Activated CD4-positive, alpha-beta T cell treated with anti-CD3 and anti-CD28 coated beads, Interleukin-10, Interleukin-2, amounts not matched to agents 100 ng/mL and 50 ng/mL, durations not matched to agents 16 hours and 8 hours (primary cell): ENCODE results near the gene ERBB4.
"Not testable (repeated sequence)": the region's sequence is repeated elsewhere in the genome, so short reads cannot be mapped to it uniquely, and the experiment has no call there.

Experiments
- DNase-seq: peaks from one replicate; pipeline ENCODE4 v3.0.0-alpha.2; 2020

The ERBB4 gene

GRCh38 chr2:211664321-211664720 lies 874.3 kb downstream of the ERBB4 start:
- no peak for DNase-seq

- no peak for DNase-seq
Measured at GRCh38 chr2:211654211-211654780, 884.3 kb downstream of the ERBB4 start.

GRCh38 chr2:211652327-211652726 lies 886.3 kb downstream of the ERBB4 start:
- DNase-seq = no peak

DNA sequence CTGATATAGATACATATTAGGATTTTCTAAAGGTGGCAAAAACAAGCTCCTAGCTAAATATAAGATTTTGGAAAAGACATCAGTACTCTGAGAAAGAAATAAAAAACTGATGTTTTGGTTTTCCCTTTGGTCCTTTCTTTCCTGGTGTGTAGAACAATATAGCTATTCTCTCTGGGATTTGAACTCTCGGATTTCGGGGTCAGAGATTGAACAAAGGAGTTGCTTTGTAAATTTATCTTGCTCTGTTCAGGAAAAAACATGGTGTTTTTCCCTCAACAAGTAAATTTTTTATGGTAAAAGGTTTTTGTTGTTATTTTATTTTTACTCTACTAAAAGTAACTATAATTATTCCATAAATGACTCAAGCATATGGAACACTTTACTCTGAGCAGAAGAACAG lies 889.3 kb downstream of the ERBB4 start:
- DNase-seq = no peak

- no peak for DNase-seq
Measured at GRCh38 chr2:211631503-211631902, 907.1 kb downstream of the ERBB4 start.

GRCh38 chr2:211623096-211623495 lies 915.5 kb downstream of the ERBB4 start:
- DNase-seq = no peak

GRCh38 chr2:211620986-211621385 lies 917.6 kb downstream of the ERBB4 start:
- DNase-seq = no peak

GRCh38 chr2:211617803-211618202 lies 920.8 kb downstream of the ERBB4 start:
- no peak for DNase-seq

- no peak for DNase-seq
Measured at GRCh38 chr2:211611621-211612020, 927.0 kb downstream of the ERBB4 start.

GRCh38 chr2:211611061-211611518 lies 927.5 kb downstream of the ERBB4 start:
- DNase-seq = peak; percentile 31

DNA sequence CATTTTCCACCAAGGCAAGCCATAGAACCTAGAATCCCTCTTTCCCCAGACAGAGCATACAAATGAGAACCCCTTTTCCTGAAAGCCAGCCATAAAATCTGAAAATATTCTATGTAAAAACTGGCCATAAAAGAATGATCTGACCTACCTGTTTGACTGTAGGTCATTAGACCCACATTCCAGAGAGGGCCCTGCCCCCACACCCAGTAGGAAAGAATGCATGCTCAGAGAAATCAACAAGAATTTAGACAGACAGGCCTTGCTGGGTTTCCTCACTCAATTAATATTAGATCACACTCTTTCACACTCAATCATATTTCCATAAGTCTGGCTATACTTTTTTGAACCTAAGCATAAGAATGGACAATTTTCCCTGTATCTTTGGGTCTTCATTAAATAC lies 929.5 kb downstream of the ERBB4 start:
- DNase-seq = no peak

- no peak for DNase-seq
Measured at GRCh38 chr2:211599146-211599545, 939.5 kb downstream of the ERBB4 start.

- DNase-seq = no peak
Measured at GRCh38 chr2:211598238-211598637, 940.4 kb downstream of the ERBB4 start.

- not testable (repeated sequence) for DNase-seq
Measured at GRCh38 chr2:211592006-211592405, 946.6 kb downstream of the ERBB4 start.

- DNase-seq = no peak
Measured at GRCh38 chr2:211591426-211591825, 947.2 kb downstream of the ERBB4 start.

DNA sequence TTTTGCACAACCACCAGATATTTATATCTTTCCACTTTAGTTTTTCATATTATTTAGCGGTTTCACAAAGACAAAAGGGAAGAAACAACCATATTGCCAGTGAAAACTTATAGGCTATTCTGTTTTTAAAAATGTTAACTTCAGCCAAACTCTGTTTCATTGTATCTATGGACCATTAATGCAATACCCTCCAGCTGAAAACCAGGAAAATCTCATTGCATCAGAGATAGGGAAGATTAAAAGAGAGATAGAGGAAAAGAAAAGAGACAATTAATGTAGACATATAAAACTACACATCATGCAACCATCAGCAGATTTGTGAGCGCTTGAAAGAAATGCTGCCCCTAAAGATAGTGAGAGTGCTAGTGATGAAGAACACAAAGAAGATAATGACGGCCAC lies 970.2 kb downstream of the ERBB4 start:
- DNase-seq = no peak

GRCh38 chr2:211564441-211564840 lies 974.2 kb downstream of the ERBB4 start:
- no peak for DNase-seq

DNA sequence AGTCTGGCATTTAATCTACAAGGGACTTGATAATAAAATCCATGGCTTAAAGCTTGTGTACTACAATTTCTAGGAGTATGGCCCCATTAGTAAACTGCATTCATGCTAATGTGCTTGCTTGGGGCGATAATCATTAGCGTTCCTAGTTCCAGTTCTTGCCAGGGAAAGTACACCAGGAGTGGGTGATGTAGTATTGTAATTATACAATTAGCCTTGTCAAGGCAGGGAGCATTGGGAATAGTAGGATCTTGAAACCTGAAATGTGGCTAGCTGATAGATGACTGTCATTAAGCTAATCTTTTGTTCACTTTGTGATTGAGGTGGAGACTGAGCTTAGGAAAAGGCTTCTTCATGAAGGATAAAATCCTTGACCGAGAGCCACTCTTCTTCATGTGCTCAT lies 993.0 kb downstream of the ERBB4 start:
- DNase-seq = no peak

GRCh38 chr2:211534632-211535031 lies 1004.0 kb downstream of the ERBB4 start:
- no peak for DNase-seq

- DNase-seq = not testable (repeated sequence)
Measured at GRCh38 chr2:211524248-211524647, 1014.4 kb downstream of the ERBB4 start.

DNA sequence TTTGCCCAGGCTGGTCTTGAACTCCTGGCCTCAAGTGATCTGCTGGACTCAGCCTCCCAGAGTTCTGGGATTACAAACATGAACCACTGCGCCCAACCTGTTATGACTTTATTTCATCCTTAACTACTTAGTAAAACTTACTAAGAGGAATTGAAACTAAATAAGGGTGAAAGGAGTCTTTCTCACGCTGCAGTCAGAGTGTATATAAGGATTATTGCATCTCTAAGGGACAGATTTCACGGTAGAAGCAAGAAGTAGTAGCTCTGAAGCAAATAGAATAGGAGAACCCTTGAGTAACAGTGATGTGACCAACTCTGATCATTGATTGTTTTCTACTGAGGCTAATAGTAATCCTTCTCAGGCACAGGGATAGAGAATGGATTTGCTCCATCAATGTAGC lies 1022.1 kb downstream of the ERBB4 start:
- no peak for DNase-seq

GRCh38 chr2:211514049-211514448 lies 1024.6 kb downstream of the ERBB4 start:
- no peak for DNase-seq

DNA sequence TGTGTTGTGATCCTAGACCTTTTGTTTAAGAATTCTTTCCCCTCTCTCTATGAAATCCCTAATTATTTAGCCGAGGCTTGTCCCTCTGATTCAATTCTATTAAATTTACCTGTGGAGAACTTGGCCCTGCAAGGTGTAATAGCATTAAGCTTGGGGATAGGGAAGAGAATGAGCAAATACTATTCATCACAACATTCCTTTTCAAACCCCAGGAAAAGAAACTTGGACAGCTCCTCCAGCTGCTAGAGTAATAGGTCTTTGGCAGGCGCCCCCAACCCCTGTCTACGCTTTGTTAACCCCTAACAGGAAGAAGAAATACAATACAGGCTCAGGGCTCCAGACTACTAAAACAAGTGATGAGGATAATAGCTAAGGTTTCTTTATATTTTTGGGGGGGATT lies 1025.2 kb downstream of the ERBB4 start:
- DNase-seq = no peak

DNA sequence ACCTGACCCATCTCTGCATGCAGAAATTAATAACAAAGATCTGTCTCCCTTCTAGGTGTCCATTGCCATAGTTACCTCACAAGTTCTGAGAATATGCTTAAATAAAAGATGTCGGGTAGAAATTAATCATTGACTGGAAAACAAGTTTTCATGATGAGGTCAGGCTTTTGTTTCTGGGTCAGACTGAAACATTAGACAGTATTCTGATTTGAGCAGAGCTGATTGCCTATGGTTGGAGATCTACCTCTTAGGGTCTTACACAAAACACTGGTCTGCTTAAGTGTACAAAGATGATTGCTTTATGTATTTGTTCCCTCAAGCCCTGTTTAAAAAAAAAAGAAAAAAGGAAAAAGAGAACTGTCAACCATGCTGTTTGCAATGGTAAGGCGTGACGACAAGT lies 1025.8 kb downstream of the ERBB4 start:
- no peak for DNase-seq

- DNase-seq = peak; percentile 26
Measured at GRCh38 chr2:211503856-211504255, 1034.7 kb downstream of the ERBB4 start.

GRCh38 chr2:211503198-211503597 lies 1035.4 kb downstream of the ERBB4 start:
- no peak for DNase-seq
